Fibroblast of lung (primary cell): Measurements from ENCODE around the gene SYNE1.

Source experiments
- CTCF ChIP-seq, 2 donors: IDR thresholded peaks in 1 of 2; conservative IDR thresholded peaks in 1 of 2; 1 replicate in 1 of 2; 2 replicates in 1 of 2; pipeline ENCODE4 v1.5.1; 2011 to 2012; ENCODE audit warnings: low read length in 2 of 2, control low read depth in 1 of 2, inconsistent platforms in 1 of 2, low read depth in 1 of 2, mild to moderate bottlenecking in 1 of 2
- EZH2 ChIP-seq: IDR thresholded peaks from 2 replicates; pipeline ENCODE4 v1.5.1; 2012; ENCODE audit warnings: low read length, control low read depth, mild to moderate bottlenecking; ENCODE audit errors: missing control alignments

GRCh38 chr6:152575621-152576150, 61.5 kb downstream of the SYNE1 start:
- TF ChIP-seq CTCF (conservative IDR thresholded peaks at IDR 0.05 in 1 of 2, IDR thresholded peaks at IDR 0.05 in 1 of 2; ENCODE audit: low read depth in 1 of 2, low read length in 2 of 2): no peak
- TF ChIP-seq EZH2: no peak
